ENCODE results near the gene CHD9.

CHD9 gene

GRCh38 chr16:53100131-53100748 is 45.4 kb downstream of the CHD9 start:
- Histone ChIP-seq H3F3A (ENCODE audit: insufficient read depth, low read length) (no peaks in the 10 kb centered on the region), H3K27ac (ENCODE audit: low read depth, low read length, poor library complexity, severe bottlenecking) (peak overlapping the region; percentile 93)

DNA sequence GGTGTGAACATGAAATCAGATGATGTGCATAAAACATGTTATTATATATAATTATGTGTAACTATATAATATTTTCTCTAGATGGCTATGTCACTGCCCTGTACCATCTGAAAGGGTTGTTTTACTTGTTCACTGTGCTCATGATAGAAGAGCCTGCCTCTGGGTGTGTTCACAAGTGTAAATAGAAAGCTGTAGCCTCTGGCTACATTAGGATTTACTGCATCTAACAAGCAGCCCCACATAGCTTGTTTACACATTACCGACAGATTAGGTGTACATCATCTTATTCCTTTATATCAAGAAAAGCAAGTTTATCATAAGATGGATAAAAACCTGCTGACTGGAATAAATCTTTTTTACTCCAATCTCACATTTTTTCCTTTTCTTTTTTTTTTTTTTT is 46.1 kb downstream of the CHD9 start:
- H3K36me3 ChIP-seq (ENCODE audit: insufficient read depth, low read length): peaks cover 5% of the 10 kb centered on the region; the same call in 1 of the 2 replicates
- no peaks in the 10 kb centered on the region for H4K20me1 ChIP-seq (ENCODE audit: insufficient read depth, low read length)
- no peaks in the 10 kb centered on the region for H3F3A ChIP-seq (ENCODE audit: insufficient read depth, low read length)
- no peak overlapping the region for H3K9ac ChIP-seq (ENCODE audit: low read length)
- peaks cover 25% of the 10 kb centered on the region for H3K4me1 ChIP-seq (ENCODE audit: insufficient read depth, low read length, severe bottlenecking)
- H2AFZ ChIP-seq (ENCODE audit: low read length): no peak overlapping the region
- H3K27me3 ChIP-seq (ENCODE audit: insufficient read depth, low read length): no peaks in the 10 kb centered on the region
- TF ChIP-seq EZH2 (IDR thresholded peaks at IDR 0.05; ENCODE audit: borderline replicate concordance, low read length): no peak
- TF ChIP-seq, protein P1, sequence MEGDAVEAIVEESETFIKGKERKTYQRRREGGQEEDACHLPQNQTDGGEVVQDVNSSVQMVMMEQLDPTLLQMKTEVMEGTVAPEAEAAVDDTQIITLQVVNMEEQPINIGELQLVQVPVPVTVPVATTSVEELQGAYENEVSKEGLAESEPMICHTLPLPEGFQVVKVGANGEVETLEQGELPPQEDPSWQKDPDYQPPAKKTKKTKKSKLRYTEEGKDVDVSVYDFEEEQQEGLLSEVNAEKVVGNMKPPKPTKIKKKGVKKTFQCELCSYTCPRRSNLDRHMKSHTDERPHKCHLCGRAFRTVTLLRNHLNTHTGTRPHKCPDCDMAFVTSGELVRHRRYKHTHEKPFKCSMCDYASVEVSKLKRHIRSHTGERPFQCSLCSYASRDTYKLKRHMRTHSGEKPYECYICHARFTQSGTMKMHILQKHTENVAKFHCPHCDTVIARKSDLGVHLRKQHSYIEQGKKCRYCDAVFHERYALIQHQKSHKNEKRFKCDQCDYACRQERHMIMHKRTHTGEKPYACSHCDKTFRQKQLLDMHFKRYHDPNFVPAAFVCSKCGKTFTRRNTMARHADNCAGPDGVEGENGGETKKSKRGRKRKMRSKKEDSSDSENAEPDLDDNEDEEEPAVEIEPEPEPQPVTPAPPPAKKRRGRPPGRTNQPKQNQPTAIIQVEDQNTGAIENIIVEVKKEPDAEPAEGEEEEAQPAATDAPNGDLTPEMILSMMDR (IDR thresholded peaks at IDR 0.05; ENCODE audit: low read length): no peak
- peak overlapping the region; percentile 93 for H3K27ac ChIP-seq (ENCODE audit: low read depth, low read length, poor library complexity, severe bottlenecking)
- no peak overlapping the region for H3K4me3 ChIP-seq (ENCODE audit: low read depth, low read length, poor library complexity, severe bottlenecking)
- H3K9me2 ChIP-seq (ENCODE audit: low read depth, low read length): no peaks in the 10 kb centered on the region; the same call in 1 of the 2 replicates
- H3K9me3 ChIP-seq (ENCODE audit: low read length): no peaks in the 10 kb centered on the region
- no peak overlapping the region for H3K4me2 ChIP-seq (ENCODE audit: low read length)
- H3K79me2 ChIP-seq (ENCODE audit: insufficient read depth, low read length): no peaks in the 10 kb centered on the region; the same call in 1 of the 2 replicates

More at GRCh38 chr16:53100131-53100748, 45.4 kb downstream of the CHD9 start:
- H3K4me2 ChIP-seq (ENCODE audit: low read length): peak overlapping the region; percentile 81
- TF ChIP-seq, protein P1 (IDR thresholded peaks at IDR 0.05; ENCODE audit: low read length): no peak
- TF ChIP-seq EZH2 (IDR thresholded peaks at IDR 0.05; ENCODE audit: borderline replicate concordance, low read length): no peak
- no peaks in the 10 kb centered on the region; the same call in 1 of the 2 replicates for H3K9me2 ChIP-seq (ENCODE audit: low read depth, low read length)
- 0 out of 2 replicates have a peak, but pooled peaks cover under 1% of the 10 kb centered on the region for H3K36me3 ChIP-seq (ENCODE audit: insufficient read depth, low read length)
- H3K79me2 ChIP-seq (ENCODE audit: insufficient read depth, low read length): no peaks in the 10 kb centered on the region; the same call in 1 of the 2 replicates
- peaks cover 25% of the 10 kb centered on the region for H3K4me1 ChIP-seq (ENCODE audit: insufficient read depth, low read length, severe bottlenecking)
- H3K27me3 ChIP-seq (ENCODE audit: insufficient read depth, low read length): no peaks in the 10 kb centered on the region
- H2AFZ ChIP-seq (ENCODE audit: low read length): no peak overlapping the region
- no peaks in the 10 kb centered on the region for H4K20me1 ChIP-seq (ENCODE audit: insufficient read depth, low read length)
- peak overlapping the region; percentile 68 for H3K9ac ChIP-seq (ENCODE audit: low read length)
- H3K4me3 ChIP-seq (ENCODE audit: low read depth, low read length, poor library complexity, severe bottlenecking): peak overlapping the region; percentile 59
- H3K9me3 ChIP-seq (ENCODE audit: low read length): no peaks in the 10 kb centered on the region

GRCh38 chr16:53103811-53104210 is 49.0 kb downstream of the CHD9 start:
- no peak overlapping the region for H3K4me2 ChIP-seq (ENCODE audit: low read length)
- peaks cover 17% of the 10 kb centered on the region for H3K4me1 ChIP-seq (ENCODE audit: insufficient read depth, low read length, severe bottlenecking)
- H3K4me3 ChIP-seq (ENCODE audit: low read depth, low read length, poor library complexity, severe bottlenecking): no peak overlapping the region
- H3F3A ChIP-seq (ENCODE audit: insufficient read depth, low read length): no peaks in the 10 kb centered on the region
- H3K36me3 ChIP-seq (ENCODE audit: insufficient read depth, low read length): peaks cover 9% of the 10 kb centered on the region
- TF ChIP-seq EZH2 (IDR thresholded peaks at IDR 0.05; ENCODE audit: borderline replicate concordance, low read length): no peak
- TF ChIP-seq, protein P1 (IDR thresholded peaks at IDR 0.05; ENCODE audit: low read length): no peak
- H3K9me3 ChIP-seq (ENCODE audit: low read length): no peaks in the 10 kb centered on the region
- H3K9ac ChIP-seq (ENCODE audit: low read length): no peak overlapping the region
- H3K27me3 ChIP-seq (ENCODE audit: insufficient read depth, low read length): no peaks in the 10 kb centered on the region
- H4K20me1 ChIP-seq (ENCODE audit: insufficient read depth, low read length): no peaks in the 10 kb centered on the region
- no peaks in the 10 kb centered on the region; the same call in 1 of the 2 replicates for H3K9me2 ChIP-seq (ENCODE audit: low read depth, low read length)
- H3K79me2 ChIP-seq (ENCODE audit: insufficient read depth, low read length): no peaks in the 10 kb centered on the region; the same call in 1 of the 2 replicates
- no peak overlapping the region for H3K27ac ChIP-seq (ENCODE audit: low read depth, low read length, poor library complexity, severe bottlenecking)
- H2AFZ ChIP-seq (ENCODE audit: low read length): no peak overlapping the region

All from OCI-LY1 (cell line).